Panc1 (cell line): ENCODE data around the gene WDR1. TPM values are rescaled to one million over a fixed set of nuclear protein-coding genes. Genes with fewer than 3 reads are reported as not detected.

ENCODE experiments used
- ATAC-seq: fragments of 200-7000 bp; cut with Tn5 transposase; 2 replicates; pipeline ENCODE4 v1.9.1; 2020; ENCODE audit warnings: mild to moderate bottlenecking, moderate library complexity
- BruUV-seq: library from RNA; stranded (reverse); fragments of 400-500 nt; replicated peaks from 2 replicates; lab custom pipeline; 2021; lab: Mats Ljungman, UMichigan
- CTCF ChIA-PET: fragments of 300-600 bp; sonication (Branson Sonifier 250); formaldehyde crosslinking; loops from one replicate; lab custom pipeline; 2022; ENCODE audit warnings: antibody characterized with exemption; lab: Charles Lee
- POLR2A ChIA-PET: fragments of 300-600 bp; sonication (Branson Sonifier 250); formaldehyde crosslinking; loops from one replicate; lab custom pipeline; 2022; ENCODE audit warnings: antibody characterized with exemption; lab: Charles Lee
- DNase-seq: peaks from one replicate; pipeline ENCODE4 v3.0.0-alpha.2; 2010; ENCODE audit warnings: low read depth, low spot score
- H3K27ac ChIP-seq: 2 replicates; pipeline ENCODE4 v1.5.1; 2011; ENCODE audit warnings: mild to moderate bottlenecking, low read length, inconsistent platforms
- H3K27me3 ChIP-seq: fragments of 200-500 bp; sonication (Bioruptor generic); 2 replicates; pipeline ENCODE4 v1.6.0; 2014; ENCODE audit warnings: low read length, inconsistent platforms; ENCODE audit not compliant: control insufficient read depth, insufficient read depth
- H3K36me3 ChIP-seq: fragments of 200-500 bp; sonication (Bioruptor generic); 2 replicates; pipeline ENCODE4 v1.5.1; 2014; ENCODE audit warnings: inconsistent platforms, mild to moderate bottlenecking, low read length, moderate library complexity; ENCODE audit not compliant: control insufficient read depth, insufficient read depth
- H3K4me1 ChIP-seq: 2 replicates; pipeline ENCODE4 v1.5.1; 2011; ENCODE audit warnings: inconsistent platforms, mild to moderate bottlenecking, low read length, moderate library complexity; ENCODE audit not compliant: control insufficient read depth, insufficient read depth
- H3K4me3 ChIP-seq, 2 experiments: 2 replicates each; pipeline ENCODE4 v1.5.1; 2011 to 2012; ENCODE audit warnings: low read depth in 2 of 2, low read length in 2 of 2, mild to moderate bottlenecking in 2 of 2, inconsistent platforms in 1 of 2, moderate library complexity in 1 of 2
- H3K9me3 ChIP-seq: fragments of 200-500 bp; sonication (Bioruptor generic); 2 replicates; pipeline ENCODE4 v1.5.1; 2014; ENCODE audit warnings: low read depth, mild to moderate bottlenecking, inconsistent platforms, low read length, moderate library complexity; ENCODE audit not compliant: control insufficient read depth, insufficient read depth
- POLR2AphosphoS5 ChIP-seq: IDR thresholded peaks from 2 replicates; pipeline ENCODE4 v1.6.1; 2012; ENCODE audit warnings: mild to moderate bottlenecking, low read depth, low read length, moderate library complexity
- REST ChIP-seq, 2 experiments: IDR thresholded peaks; 2 replicates each; pipeline ENCODE4 v1.6.1; 2011 to 2012; ENCODE audit warnings: low read depth in 2 of 2, control low read depth in 1 of 2, low read length in 1 of 2, mild to moderate bottlenecking in 1 of 2, moderate library complexity in 1 of 2; ENCODE audit not compliant: insufficient read depth in 1 of 2
- SIN3A ChIP-seq: IDR thresholded peaks from 2 replicates; pipeline ENCODE4 v1.6.1; 2012; ENCODE audit warnings: low read depth, mild to moderate bottlenecking, low read length, moderate library complexity, borderline replicate concordance; ENCODE audit not compliant: insufficient read depth
- TCF7L2 ChIP-seq: IDR thresholded peaks from 2 replicates; pipeline ENCODE4 v1.6.1; 2011; ENCODE audit warnings: mild to moderate bottlenecking, low read depth, low read length, inconsistent platforms
- in situ Hi-C: cut with HindIII; loops from 2 replicates; pipeline ENCODE4 v1.10.0; 2016; ENCODE audit warnings: low sequenced_read_pairs, low pct_unique_long_range_greater_than_20kb
- intact Hi-C: fragments of 100-400 bp; cut with micrococcal nuclease; formaldehyde crosslinking; loops from one replicate; pipeline ENCODE4 v1.10.0; 2022; ENCODE audit not compliant: unreplicated experiment
- total RNA-seq: library from RNA; stranded (reverse); gene quantifications from one replicate; pipeline ENCODE4 v1.2.1, GENCODE V29; 2021; ENCODE audit not compliant: unreplicated experiment
- TF ChIP-seq, protein P1 (sequence below): fragments of 450-650 bp; IDR thresholded peaks from 2 replicates; pipeline ENCODE4 v1.5.1; 2017; ENCODE audit warnings: mild to moderate bottlenecking

The WDR1 gene
- total RNA-seq, 1 experiment from 2014 or later, result 260 TPM

GRCh38 chr4:10034612-10035104 lies 81.9 kb downstream of the WDR1 start:
- intact Hi-C loops (no loop called here), in situ Hi-C loops (no loop called here)
- CTCF ChIA-PET, result no interaction called here

DNA sequence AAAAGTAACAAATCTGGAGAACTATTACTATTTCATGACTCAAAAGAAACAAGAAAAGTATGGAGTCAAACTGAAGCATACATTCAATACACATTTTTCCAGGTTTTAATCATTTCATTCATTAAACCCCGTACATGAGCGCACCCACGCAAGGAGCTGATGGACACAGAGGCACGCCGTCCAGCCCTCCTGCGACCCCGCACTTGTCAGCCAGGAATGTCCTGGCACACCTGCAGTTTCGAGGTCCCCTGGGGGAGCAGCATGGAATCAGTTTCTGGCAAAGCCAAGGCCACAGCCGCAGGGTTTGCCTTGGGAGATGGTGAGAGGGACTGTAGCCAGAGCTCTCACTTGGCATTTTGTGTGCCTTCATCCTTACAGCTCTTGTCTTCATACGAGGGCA lies 82.5 kb downstream of the WDR1 start:
- CTCF ChIA-PET, result no interaction called here
- Histone ChIP-seq H3K36me3 (no peaks in the 10 kb centered on the region), H3K4me1 (no peaks in the 10 kb centered on the region; the same call in 1 of the 2 replicates), H3K4me3 (no peak overlapping the region), H3K27ac (no peak overlapping the region), H3K9me3 (no peaks in the 10 kb centered on the region), H3K27me3 (no peaks in the 10 kb centered on the region)
- intact Hi-C loops, result no loop called here
- in situ Hi-C loops, result no loop called here
- ATAC-seq, result no peak
- TF ChIP-seq REST (IDR thresholded peaks at IDR 0.05; ENCODE audit: insufficient read depth in 1 of 2, low read depth in 2 of 2, low read length in 1 of 2) (no peak), POLR2AphosphoS5 (no peak), SIN3A (no peak), TCF7L2 (no peak)
- TF ChIP-seq, protein P1, sequence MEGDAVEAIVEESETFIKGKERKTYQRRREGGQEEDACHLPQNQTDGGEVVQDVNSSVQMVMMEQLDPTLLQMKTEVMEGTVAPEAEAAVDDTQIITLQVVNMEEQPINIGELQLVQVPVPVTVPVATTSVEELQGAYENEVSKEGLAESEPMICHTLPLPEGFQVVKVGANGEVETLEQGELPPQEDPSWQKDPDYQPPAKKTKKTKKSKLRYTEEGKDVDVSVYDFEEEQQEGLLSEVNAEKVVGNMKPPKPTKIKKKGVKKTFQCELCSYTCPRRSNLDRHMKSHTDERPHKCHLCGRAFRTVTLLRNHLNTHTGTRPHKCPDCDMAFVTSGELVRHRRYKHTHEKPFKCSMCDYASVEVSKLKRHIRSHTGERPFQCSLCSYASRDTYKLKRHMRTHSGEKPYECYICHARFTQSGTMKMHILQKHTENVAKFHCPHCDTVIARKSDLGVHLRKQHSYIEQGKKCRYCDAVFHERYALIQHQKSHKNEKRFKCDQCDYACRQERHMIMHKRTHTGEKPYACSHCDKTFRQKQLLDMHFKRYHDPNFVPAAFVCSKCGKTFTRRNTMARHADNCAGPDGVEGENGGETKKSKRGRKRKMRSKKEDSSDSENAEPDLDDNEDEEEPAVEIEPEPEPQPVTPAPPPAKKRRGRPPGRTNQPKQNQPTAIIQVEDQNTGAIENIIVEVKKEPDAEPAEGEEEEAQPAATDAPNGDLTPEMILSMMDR, result no peak
- DNase-seq, result no peak
- POLR2A ChIA-PET, result no interaction called here
- BruUV-seq, result no TSS peak

More at GRCh38 chr4:10034612-10035104, 81.9 kb downstream of the WDR1 start:
- H3K27me3 ChIP-seq, result no peaks in the 10 kb centered on the region
- BruUV-seq, result no TSS peak
- H3K36me3 ChIP-seq, result no peaks in the 10 kb centered on the region
- ATAC-seq (no peak), DNase-seq (no peak)
- H3K4me1 ChIP-seq, result no peaks in the 10 kb centered on the region; the same call in 1 of the 2 replicates
- no peak overlapping the region for H3K4me3 ChIP-seq
- no peak overlapping the region for H3K27ac ChIP-seq
- no peak for TF ChIP-seq TCF7L2
- TF ChIP-seq, protein P1, result no peak
- no peak for TF ChIP-seq POLR2AphosphoS5
- POLR2A ChIA-PET, result no interaction called here
- H3K9me3 ChIP-seq, result no peaks in the 10 kb centered on the region
